C1 segment of cervical spinal cord (tissue), 14 donors: ENCODE data around the gene TCF7L1.

Source experiments
- DNase-seq, 14 donors: peaks; one replicate each; lab custom pipeline; 2025; lab: John Stamatoyannopoulos, UW

The TCF7L1 gene

GRCh38 chr2:85221067-85221691, 88.0 kb downstream of the TCF7L1 start:
- no peak for DNase-seq

GRCh38 chr2:85222792-85223191, 89.6 kb downstream of the TCF7L1 start:
- no peak for DNase-seq

GRCh38 chr2:85226783-85227182, 93.6 kb downstream of the TCF7L1 start:
- no peak for DNase-seq

DNA sequence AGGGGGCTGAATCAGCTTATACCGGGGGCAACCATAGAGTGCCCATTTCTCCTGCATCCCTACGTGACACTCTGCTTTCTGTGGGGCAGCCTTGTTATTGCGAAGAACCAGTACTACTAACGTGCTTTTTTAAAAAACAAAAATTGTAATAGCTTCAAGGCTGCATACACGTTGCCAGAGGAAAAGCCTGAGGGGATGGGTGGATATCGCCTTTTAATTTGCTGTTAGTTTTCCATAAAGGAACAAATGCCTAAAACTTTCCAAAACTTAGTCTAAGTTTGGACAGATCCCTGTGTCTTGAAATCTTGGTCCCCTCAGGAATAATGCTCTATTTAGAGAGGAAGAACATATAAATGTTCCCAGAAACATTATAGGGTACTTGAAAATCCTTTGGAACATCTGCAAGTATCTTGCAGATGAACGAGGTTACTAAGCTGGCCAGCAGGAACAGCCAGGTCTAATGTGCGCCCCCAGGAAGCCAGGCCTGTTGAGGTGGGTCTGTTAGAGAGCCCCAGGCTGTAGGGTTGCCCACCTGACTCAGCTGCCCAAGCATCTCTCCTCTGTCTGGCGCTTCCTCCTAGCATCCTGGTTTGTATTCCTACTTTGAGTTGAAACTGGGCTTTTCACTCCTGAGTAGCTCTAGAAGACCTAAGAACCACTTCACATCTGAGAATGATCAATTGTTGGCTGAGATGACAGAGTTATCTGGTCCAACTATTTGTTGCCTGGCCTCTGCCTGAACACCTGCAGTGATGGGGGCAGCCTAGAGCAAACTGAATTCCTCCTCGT, 97.7 kb downstream of the TCF7L1 start:
- no peak for DNase-seq

- no peak for DNase-seq
These were observed 98.2 kb downstream of the TCF7L1 start for GRCh38 chr2:85231468-85231805.

DNA sequence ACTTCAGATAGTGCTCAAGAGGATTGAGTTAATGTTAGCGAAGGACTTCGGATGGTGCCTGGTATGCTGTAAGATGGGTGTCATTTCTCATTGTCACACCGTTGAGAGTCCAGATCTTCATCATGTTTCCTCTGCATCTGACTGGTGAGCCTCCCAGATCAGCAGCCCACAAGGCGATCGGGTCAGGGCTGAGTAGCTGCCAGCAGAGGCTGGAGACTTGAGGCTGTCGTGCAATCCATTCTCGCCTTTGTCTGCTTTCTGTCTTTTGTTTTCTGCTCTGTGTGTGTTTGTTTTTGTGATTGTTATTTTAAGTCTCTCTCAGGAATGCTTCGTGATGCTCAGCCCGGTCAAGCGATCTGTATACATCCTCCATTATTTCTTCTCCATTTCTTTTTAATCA, 98.8 kb downstream of the TCF7L1 start:
- no peak for DNase-seq

- DNase-seq: no peak
These were observed 101.7 kb downstream of the TCF7L1 start for GRCh38 chr2:85234868-85235267.

DNA sequence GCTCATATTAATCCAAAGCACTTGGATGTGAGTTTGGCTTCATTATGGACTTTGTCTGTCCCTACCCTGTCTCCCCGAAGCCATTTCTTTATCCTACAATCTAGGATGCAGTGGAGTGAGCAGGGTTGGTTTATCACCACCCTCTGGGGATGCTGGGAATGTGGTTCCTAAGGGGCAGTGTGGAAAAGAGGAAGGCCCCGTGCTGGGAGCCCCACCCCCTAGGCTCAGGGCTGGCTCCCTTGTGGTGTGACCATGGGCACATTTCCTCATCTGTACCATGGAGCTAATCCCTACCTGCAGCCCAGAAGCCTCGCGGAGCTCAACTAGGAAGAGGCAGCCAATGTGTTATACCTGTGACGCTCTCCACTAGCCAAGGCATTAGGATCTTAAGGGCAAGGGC, 102.1 kb downstream of the TCF7L1 start:
- DNase-seq: no peak

GRCh38 chr2:85236084-85236483, 102.9 kb downstream of the TCF7L1 start:
- no peak for DNase-seq

- DNase-seq: no peak
These were observed 104.8 kb downstream of the TCF7L1 start for GRCh38 chr2:85237849-85238565.

DNA sequence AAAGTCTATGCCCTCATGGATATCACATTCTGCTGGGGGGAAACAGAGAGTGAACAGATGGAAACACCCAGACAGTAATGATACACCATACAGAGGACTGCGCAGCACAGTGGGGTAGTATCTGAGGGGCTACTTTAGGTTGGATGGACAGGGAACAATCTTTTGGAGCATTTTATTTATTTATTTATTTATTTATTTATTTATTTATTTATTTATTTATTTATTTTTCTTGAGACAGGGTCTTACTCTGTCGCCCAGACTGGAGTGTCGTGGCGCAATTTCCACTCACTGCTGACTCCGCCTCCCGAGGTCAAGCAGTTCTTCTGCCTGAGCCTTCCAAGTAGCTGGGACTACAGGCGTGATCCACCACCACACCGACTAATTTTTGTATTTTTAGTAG, 105.4 kb downstream of the TCF7L1 start:
- DNase-seq: no peak

GRCh38 chr2:85239102-85239501, 105.9 kb downstream of the TCF7L1 start:
- DNase-seq: no peak

DNA sequence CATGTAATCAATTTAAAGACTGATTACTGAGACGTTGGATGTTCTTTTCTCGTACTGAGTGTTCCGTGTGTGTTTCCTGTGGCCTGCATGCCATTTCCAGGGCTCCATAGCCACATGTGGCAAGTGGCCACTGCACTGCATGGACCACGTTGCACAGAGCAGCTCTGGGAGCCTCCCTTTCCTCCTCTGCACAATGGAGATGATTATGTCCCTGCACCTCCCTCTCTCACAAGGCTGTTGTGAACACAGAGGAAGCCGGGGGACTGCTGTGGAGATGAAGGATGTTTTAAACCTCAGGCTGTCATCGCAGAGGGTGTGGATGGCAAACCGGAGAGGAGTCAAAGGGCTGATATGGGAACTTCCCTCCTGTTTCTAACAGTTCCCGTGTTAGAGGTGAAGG, 106.9 kb downstream of the TCF7L1 start:
- no peak for DNase-seq

- DNase-seq: no peak
These were observed 109.1 kb downstream of the TCF7L1 start for GRCh38 chr2:85242321-85242720.

- peak in 5 of 14 donors; percentile 41 to 60 (median 48) for DNase-seq
These were observed 110.2 kb downstream of the TCF7L1 start for GRCh38 chr2:85243101-85244072.

DNA sequence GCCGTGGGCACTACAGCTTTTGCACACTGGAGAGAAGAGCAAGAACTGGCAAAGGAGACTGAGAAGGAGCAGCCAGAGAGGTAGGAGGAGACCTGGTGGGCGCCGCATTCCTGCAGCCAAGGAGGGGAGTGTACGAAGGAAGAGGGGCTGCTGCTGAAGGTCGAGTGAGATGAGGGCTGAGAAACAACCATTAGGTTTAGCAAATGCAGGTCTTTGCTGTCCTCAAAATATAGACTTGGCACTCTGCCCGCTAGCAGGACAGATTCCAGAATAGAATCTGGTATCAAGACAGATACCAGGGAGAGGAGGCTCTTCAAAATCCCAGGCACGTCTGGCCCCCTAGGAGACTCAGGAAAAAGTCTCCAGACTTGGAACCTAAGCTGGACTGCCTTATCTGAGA, 111.6 kb downstream of the TCF7L1 start:
- DNase-seq: no peak

GRCh38 chr2:85245891-85246290, 112.7 kb downstream of the TCF7L1 start:
- no peak for DNase-seq

GRCh38 chr2:85246348-85246747, 113.2 kb downstream of the TCF7L1 start:
- no peak for DNase-seq

GRCh38 chr2:85247610-85248009, 114.4 kb downstream of the TCF7L1 start:
- no peak for DNase-seq

DNA sequence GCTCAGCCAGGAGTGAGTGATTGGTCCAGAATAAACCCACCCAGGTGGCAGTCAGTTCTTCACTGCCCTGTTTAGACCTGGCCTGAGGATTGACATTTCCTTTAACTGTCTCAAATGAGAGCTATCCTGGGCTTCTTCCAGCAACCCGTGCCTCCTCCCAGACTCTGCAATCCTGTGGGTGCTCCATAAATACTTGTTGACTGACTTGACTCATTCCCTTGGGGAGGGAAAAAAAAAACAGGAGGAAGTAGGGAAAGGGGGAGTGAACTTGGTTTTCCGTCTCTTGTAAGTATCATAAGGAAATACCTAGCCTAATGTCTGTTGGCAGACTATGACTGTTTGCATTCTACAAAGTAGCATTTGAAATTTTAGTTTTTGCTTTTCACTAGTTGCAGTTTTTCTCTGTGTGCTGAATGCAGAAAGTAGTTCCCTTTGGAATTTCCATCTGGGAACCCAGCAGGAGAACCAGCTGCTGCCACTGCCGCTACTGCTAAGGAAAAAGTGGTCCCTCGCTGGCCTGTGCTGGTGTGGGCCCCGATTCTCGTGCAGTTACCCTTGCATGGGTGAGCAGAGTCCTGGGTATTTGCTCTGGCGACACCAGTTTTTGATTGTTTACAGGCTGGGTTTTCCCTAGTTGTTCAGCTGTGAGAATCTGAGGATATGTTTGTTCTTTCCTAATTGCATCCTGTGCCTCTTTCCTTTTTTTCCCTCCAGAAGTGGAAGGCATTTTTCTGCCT, 115.7 kb downstream of the TCF7L1 start:
- DNase-seq: no peak

DNA sequence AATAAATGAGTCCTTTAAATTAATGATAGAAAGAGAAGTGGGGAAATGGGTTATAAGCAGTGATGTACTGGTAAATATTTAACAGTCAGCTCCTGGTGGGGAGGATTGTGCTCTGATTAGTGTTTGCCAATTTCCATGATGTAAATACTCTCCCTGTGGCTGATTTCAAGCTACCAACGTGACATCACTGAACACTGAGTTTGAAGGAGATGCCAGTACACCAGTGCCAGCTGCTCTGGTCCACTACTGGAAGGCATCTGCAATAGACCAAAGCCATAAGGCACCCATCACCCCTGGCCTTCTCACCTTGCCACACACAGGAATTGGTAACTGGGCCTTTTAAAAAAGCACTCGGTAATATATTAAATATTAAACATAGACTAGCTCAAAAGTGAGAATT, 116.9 kb downstream of the TCF7L1 start:
- DNase-seq: no peak
